Pericardium fibroblast (primary cell): ENCODE data around the gene TBC1D26. TPM values are rescaled to one million over a fixed set of nuclear protein-coding genes. Genes with fewer than 3 reads are reported as not detected.

Source experiments
- total RNA-seq: library from RNA; depleted of rRNA; stranded (reverse); fragments of >200 nt; gene quantifications from 2 replicates; pipeline ENCODE4 v1.2.3, GENCODE V29; 2015

Gene TBC1D26
- not detected in 2 replicates for total RNA-seq

DNA sequence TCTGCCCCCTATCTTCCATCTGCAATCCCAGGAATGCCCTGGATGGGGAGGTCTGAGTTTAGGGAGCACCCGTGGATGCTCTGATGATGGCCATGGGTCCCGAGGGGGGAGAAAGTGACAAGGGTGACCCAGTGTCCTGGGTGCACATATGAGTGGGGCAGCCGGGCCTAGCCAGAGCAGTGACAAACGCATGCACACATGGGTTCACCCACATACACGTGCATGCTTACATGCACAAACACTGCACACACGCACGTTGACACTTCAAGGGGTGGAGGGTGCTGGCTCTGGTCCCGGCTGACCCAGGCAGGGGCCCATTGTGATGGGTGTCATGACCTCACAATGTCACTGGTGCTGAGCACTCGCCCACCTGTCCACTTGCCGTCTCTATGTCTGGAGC is at the start of gene TBC1D26:
Gene TBC1D26, plus strand, starts transcription at position 384 of the 400 bp plus-strand sequence. CDS start 3,066 bp downstream, outside the sequence.

DNA sequence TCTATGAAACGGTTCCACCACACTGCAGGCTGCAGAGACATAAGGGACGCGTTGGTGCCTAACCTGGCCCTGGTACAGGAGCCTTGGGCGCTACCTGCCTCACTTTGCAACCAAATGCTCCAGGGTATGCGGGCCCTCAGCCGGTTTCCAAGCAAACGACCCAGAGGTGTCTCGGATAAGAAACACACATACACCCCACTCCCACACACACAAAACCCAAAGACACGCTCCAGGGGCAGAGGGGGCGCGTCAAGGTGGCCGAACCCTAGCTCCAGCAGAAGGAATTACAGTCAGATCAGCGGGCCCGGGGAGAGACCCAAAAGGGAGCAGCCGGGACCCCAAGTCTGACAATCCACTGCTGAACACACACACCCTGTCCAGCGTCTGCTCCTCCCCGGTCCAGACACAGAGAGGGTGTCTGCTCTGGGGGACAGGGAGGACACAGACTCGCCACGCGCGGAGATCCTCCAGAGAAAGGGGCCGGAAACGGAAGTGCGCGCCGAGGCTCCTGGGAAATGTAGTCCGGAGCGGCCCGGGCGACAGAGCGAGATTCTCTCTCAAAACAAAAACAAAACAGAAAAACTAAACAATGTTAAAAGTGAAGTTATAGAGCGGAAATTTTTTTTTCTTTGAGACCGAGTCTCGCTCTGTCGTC is 48.1 kb upstream of the TBC1D26 start, which contains the start of gene TRIM16:
Gene TRIM16, minus strand, starts transcription at position 488 of the 655 bp plus-strand sequence. CDS start 32,702 bp downstream, outside the sequence.

DNA sequence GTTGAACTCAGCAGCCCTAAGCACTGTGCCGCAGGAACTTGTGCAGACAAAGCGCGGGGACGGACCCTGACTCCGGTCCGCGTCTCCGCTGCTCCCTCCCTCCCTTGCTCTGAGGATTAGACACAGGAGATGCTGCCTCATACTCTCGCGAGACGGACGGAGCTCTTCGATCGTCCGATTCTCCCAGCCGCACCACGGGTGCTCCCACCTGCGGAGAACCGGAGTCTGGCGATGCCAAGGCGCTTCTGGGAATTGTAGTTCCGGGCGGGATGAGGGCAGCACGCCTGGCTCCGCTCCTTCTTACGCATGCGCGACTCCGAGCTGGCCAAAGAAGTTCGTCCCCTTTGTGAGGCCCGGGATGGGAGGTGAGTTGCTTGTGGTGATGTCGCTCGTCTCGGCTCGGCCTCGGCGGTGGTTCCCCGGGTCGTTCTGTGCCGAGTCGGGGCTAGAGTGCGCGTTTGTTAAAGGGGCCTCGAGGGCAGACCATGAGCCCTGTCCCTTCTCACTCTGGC is 32.6 kb upstream of the TBC1D26 start, which contains the start of gene ZNF286A:
Gene ZNF286A, plus strand, starts transcription at position 340 of the 512 bp plus-strand sequence. CDS start 578 bp downstream, outside the sequence.

Other genes starting within 250 kb of the TBC1D26 start
- 0.77 and 3.0 TPM in 2 replicates for gene TVP23C, start 168.8 kb upstream of the TBC1D26 start, total RNA-seq
- gene FBXW10B, start 112.6 kb upstream of the TBC1D26 start, total RNA-seq = not detected in 2 replicates
- 18.1 and 24.9 TPM in 2 replicates for gene TRIM16, start 48.0 kb upstream of the TBC1D26 start, total RNA-seq
- gene ZNF286A, start 32.5 kb upstream of the TBC1D26 start, total RNA-seq = 26.8 and 40.4 TPM in 2 replicates
- gene ADORA2B, start 212.8 kb downstream of the TBC1D26 start, total RNA-seq = 14.9 and 92.7 TPM in 2 replicates